ENCODE data around the gene SOST. TPM values are rescaled to one million over a fixed set of nuclear protein-coding genes. Genes with fewer than 3 reads are reported as not detected.

SOST gene
- total RNA-seq, 1 donor from 2014 or later: not detected

DNA sequence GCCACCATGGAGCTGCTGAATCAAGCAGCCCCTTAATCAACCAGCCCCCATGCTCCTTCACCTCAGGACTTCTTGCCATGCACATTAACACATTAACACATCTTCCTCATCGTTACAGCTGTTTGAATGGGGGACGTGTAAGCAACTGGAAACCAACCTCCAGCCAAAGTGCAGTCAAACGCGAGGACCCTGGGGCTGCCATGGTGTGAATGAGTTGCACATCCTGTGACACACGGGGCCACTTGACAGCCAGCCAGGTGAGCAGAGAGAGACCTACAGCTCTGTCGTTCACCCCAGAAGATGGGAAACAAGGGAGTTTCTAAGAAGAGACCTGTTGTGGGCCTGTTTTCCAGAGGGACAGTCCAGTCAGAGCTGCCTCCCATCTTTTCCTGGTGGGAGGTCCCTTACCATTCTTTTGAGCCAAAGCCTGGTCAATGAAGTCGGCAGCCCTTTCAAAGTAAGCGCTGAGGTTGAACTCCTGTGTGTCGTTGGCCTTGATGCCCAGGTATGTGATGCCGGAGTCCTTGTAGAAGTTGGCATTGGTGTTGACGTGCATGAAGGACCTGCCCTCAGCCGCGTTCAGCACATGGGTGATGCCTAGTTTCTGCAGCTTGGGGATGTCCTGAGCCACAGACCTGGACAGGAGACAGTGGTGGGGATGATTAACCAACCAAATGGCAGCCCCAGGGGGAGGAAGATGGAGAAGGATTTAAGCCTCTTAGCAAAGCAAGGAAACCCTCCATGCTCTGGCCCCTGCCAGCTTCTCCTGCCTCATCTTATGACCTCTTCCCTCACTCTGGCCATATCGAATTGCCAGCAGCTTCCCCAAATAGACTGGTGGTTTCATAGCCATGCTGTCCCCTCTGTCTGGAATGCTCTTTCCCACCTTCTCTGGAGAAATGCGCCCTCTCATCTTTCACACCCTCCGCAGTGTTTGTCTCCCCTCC, 16.0 kb upstream of the SOST start:
- DNase-seq: no peak

DNA sequence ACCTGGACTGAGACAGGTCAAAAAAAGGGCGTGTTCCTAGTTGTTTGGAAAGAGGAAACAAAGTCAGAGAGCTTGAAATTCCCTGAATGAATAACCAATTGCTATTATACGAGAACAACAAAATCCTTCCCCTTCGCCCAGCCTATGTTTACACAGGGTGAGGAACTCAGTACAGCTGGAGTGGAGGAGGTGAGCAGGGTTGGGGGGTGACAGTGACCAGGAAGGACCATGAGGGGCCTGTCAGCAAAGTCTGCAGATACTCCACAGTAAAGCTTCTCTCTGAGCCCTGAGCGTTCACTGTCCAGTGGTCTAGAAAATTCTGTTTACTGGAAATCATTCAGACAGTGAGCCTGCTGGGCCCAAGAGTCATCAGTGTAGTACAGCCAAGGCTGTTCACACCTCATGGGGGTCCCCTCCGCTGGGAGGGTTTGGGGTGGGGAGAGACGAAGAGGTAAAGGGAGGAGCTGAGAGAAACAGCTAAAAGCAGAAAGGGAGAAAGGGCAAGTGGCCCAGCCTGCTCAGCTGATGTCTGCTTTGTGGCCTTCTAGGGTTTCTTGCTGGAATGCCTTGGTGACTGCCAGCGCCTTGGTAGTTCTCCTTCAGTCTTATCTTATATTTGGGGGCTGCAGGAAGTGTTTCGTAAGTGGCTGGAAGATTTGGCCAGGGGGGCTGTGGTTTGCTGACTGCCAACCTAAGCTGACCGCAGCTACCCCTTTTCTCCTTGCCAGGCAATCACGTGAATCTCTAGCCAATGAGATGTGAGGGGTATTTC, 14.5 kb upstream of the SOST start:
- DNase-seq: no peak

DNA sequence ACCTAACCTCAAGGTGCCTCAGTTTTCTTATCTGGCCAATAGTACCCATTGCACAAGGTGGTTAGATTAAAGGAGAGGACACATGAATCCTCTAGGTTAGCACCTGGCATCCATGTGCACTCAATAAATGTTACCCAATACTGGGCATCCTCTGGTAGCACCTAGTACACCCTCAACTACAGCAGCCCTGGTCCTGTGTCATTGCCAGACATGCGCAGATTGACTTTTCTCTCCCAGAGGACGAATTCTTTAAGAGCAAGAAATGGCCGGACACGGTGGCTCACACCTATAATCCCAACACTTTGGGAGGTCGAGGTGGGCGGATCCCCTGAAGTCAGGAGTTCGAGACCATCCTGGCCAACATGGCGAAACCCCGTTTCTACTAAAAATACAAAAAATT, 12.9 kb upstream of the SOST start:
- no peak for DNase-seq

DNA sequence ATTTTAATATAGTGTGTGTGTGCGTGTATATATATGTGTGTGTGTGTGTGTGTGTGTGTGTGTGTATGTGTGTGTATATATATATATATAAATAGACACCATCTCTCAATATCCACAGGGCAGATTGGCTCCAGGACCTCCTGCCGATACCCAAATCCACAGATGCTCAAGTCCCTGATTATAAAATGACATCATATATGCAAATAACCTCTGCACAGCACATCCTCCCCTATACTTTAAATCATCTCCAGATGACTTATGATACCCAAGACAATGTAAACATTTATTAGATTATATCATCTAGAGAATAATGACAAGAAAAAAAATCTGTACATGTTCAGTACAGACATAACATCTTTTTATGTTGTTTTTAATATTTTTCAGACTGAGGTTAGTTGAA, 12.4 kb upstream of the SOST start:
- DNase-seq: no peak

DNA sequence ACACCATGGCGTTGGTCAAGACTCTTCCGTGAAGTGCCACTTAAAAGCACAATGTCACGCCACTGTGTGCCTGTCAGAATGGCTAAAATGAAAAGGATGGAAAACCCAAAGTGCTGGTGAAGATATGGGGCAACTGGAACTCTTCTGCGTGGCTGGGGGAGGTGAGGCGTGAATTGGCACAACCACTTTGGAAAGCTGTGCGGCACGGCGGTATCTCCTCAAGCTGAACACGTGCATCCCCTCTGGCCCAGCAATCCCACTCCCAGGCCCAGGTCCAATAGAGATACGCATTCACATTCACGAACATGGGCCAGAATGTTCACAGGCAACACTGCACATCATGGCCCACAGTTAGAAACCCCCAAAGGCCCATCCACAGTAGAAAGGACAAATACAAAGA, 11.3 kb upstream of the SOST start:
- DNase-seq: no peak

DNA sequence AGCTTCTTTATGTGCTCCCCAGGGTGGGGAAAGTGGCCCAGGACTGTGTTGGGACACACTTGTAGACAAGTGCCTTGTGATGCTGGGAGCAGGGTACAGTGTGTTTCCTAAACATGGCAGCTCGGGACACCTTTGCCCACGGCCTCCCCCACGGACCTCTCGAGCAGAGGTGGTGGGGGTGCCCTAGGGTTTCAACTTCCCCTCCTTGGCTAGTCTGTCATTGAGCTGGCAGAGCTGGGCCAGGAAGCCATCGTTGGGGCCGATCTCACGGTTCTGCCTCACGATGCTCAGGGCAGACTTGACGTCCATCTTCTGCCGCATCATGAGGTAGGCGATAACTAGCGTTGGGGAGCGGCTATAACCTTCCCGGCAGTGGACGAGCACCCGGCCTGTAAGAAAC, 10.8 kb upstream of the SOST start:
- DNase-seq: no peak

DNA sequence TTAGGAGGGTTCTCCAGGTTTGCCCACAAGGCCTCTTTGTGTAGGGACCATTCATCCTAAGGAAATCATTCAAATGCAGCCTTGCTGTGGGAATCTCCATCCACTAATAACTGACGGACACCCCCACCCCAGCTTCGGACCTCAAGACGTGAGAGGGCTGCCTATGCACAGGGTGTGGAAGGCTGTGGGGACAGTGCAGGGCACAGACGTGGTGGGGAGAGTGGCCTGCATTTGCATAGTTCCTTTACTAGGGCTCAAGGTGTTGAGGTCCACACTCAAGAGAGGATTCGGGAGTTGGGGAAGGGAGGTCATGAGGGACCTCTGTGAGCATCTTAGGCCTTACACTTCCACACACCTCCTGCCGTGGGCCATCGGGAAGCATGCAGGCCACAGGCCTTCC, 10.4 kb upstream of the SOST start:
- no peak for DNase-seq

DNA sequence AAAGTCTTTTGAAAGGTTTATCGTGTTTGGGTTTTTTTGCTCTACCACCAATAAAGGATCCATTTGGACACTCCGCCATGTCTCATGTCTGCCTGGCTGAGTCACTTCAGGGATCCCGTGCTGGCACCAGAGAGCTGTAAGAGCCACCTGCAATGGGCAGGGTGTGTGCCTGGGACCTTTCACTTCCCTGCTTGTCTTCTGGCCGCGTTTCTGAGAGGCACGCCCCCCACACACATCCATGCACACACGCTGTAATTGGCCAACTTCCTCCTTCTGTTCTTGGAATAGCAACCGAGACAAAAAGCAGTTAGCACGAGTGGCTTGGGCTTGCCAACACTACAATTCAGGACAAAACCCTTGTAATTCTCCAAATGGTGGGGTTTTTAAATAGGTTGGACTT, 9.8 kb upstream of the SOST start:
- DNase-seq: peak; percentile 66

DNA sequence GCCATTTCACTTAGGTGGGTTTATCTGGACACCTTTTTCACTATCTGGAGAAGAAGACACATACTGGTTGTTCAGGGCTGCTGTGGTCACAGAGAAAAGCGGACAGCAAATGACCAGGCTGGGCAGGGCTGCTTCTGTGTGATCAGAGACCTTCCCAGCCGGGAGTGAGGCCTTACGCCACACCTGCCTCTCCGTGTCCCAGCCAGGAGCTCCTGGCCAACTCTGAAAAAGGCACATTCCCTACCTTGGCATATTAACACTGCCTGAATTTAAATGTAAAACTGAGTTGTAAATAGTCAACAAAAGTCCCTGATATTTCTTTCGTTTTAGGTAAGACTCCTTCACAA, 9.1 kb upstream of the SOST start:
- no peak for DNase-seq

DNA sequence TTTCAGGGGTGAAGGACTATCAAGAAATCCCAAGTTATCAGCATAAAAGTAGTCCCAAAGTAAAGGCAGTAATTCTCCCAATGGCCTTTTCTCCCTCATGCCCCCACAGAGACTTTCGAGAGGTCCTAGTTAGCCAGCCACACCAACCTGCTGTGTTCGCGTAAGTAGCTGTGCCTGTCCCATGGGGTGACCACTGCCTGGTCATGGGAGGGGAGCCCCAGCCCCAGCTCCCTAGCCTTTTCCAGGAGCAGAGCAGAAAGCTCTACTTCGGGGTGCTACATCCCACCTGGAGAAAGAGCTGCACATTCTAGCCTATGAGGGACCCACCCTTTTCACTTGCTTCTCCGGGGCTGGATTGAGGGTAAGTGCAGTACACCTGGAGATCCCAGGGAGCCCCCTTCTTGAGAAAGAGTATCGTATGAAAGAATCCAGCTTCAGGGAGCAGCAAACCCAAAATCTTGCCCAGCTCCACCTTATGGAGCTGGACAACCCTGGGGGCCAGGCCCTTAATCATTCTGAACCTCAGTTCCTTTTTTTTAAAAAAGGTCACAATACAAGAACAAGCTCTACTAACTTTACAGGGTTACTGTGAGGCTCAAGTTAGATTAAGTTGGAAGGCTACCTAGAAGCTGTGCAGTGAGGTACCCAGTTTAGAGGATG, 8.6 kb upstream of the SOST start:
- DNase-seq: no peak

DNA sequence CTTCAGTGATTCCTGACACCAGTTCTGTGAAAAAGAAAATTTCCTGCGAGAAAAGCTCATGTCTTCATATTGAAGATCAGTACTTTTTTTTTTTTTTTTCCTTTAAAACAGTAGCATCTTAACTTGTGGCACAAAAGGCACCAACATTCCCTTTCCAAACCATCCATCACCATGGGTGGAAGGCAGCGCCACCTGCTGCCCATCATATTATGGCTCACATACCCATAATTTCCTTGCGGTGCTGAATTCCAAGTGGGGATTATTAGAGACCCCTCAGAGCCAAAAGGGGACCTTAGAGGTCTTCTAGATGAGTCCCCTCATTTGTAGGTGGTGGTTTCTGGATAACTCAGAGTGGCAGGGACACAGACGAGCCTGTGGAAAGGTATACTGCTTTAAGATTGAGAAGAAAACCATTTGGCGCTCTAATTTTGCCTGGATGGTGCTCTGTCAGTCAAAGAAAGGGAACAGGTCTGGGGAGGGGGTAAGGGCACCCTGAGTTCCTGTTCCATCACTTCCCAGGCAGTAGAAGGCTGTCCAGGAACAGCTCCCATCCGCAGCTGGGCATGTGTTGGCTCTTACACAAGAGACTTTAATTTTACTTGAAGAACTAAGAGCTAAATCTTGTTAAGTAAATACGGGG, 7.9 kb upstream of the SOST start:
- DNase-seq: peak; percentile 76

DNA sequence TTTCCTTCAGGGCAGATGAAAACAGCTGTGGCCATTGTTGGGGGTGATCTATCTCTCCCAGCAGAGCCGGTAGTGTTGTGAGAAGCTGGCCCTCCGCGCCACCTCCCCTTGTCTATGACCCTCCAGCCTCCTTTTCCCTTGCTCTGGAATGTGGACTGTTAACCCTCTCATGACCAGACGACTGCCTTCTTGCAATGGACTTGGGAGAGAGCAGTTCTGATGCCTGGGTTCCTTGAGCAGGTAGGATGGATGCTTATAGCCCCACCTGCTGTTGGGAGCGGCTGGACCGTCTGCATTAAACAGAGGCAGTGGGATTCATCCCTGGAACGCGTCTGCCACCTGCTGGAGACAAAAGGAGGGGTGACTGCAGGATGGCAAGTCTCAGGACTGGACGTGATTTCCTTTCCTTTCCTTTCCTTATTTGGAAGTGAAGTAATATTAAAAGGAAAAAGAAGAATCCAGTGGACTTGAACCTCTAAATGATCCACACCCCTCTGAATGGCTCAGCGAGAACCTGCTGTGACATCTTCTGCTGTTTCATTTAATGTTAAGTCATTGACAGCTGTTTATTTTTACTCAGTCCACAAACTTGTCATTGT, 1.8 kb upstream of the SOST start:
- DNase-seq: peak; percentile 96

DNA sequence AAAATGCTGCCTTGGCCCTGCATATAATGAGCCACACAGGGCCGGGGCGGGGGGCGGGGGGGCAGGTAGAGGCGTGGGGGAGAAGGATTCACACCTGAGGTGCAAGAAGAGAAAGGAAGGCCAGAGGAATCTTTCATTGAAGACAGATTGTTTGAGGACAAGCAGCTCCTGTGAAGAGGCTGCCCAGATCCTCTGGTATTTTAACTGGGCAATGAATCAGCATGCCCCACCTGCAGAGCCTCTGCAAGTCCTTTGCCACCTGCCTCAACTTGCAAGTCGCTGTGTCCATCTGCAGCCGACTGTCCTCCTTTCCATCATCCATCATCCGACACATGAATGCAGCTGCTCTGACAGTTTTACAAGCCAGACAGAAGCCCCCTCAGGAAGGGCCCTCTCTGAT, 1.2 kb upstream of the SOST start:
- no peak for DNase-seq

DNA sequence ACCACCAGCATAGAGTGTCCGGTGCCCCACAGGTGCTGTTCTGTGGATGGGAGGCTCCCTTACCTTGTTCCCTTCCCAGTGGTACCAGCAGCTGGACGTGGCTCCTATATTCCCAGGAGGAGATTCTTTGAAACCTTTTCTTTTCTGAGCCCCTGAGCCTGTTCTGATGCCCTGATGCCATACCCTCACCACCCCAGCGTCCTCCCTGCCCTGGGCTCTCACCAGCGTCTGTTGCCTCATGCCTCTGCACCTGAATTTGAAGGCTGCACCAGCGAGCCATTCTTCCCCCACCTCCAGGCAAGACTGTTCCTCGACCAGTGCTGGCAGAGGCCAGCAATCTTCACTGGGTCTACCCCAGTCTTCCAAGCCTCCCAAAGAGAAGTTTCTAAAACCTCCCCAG, 505 bp downstream of the SOST start:
- no peak for DNase-seq

DNA sequence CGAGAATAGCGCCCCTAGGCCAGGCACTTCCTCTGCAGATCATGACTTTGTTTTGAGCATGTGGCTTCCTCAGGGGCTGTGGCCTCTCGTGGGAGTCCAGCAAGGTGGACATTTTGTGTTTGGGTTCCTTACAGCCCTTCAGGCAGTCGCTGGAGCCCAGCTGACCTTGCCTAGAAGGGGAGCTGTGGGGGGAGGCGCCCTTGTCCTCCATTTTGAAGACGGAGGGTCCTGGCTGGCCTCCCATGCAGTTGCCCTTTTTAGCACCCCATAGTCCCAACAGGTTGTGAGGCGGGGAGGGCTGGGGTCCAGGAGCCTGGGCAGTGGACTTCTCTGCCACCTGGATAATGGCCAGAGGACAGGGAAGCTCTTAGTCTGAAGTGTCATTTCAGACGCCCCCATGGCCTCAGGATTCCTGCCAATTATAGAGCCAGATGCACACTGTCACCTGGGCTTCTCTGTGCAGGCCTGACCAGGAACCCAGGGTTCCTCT, 1.4 kb downstream of the SOST start:
- no peak for DNase-seq

DNA sequence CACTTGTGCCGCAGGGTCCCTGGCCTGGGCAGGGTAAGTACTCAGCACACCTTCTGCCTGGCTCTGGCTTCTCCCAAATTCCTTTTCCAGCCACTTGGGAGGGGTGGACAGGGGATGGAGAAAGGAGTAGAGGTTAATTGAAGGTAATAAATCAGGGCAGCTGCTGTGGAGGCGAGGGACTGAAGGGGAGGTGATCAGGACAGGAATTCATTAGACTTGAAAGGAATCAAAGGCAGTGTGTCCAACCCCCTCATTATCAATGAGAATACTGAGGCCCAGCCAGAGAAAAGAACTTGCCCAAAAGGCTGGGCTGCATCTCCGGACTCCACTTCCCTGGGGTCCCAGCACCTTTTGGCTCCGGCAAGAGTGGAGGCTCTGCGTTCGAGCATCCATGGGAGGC, 2.4 kb downstream of the SOST start:
- no peak for DNase-seq

DNA sequence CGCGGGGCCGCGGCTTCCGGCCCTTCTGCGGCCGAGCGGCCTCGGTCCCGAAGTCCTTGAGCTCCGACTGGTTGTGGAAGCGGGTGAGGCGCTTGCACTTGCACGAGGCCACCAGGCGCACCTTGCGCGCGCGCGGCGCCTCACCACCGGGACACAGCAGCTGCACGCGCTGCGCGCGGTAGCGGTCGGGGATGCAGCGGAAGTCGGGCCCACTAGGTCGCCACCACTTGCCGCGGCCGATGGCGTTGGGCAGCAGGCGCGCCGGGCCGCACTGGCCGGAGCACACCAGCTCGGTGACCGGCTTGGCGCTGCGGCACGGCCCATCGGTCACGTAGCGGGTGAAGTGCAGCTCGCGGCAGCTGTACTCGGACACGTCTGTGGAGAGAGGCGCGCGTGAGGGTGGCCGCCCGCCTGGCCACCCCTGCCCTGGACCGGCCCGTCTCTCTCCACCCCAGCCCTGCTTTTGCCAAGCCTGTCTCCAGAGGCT, 3.2 kb downstream of the SOST start:
- DNase-seq: peak; percentile 50

DNA sequence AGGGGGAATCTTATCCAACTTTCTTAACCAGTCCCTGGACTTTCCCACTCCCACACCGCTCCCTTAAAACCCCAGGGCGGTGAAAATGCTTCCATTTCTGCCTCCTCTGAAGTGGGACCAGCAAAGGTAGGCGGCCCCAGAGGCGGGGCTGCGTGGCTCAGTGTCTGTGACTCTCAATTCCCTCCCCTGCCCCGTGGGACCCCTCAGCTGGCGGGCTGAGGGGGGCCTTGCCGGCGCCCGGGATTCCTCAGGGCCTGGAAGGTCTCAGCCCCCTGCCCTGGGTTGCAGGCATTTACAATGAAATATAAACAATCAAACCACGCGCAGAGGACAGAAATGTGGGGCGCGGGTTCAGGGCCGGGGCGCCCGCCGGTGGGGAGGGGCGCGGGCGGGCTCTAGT, 3.6 kb downstream of the SOST start:
- no peak for DNase-seq

DNA sequence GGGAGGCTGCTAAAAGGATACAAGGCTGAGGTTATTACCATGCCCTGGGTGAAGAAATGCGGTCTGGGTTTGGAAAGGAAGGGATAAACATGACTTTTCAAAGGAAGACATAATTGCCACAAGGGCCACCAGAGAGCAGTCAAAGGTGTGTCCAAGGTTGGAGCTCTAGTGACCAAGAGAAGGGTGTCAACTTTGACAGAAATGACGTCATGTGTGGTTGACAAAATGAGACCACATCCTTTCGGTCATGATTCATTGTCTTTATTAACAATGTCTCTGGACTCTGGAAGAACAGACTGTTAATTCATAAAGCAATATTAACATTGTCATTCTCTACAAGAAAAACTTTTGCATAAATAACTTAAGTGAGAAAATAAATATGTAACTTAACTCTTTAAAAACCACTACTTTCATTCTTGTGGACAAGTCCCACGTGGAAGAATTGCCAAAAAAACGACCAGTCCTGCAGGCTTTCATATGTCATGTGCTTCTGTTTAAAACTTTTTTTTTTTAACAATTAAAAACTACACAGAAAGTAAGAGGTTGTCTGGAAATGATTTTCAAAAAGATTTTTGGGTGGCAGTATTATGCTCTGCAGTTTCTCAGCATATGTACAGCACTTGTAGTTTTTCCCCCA, 5.0 kb downstream of the SOST start:
- DNase-seq: no peak

DNA sequence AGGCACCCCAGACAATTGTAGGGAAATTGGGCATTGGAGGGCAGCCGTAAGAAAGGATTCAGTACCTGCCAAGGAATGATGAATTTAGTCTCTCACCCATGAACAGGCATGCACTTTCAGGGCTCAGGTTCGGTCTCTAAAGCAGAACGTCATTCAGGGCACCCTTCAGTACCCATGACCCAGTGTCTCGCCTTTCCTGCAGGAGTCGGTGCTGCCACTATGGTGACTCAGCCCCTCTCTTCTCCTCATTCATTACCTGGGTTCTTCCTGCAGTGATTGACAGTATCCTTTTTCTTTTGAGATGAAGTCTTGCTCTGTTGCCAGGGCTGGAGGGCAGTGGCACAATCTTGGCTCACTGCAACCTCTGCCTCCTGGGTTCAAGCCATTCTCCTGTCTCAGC, 8.4 kb downstream of the SOST start:
- no peak for DNase-seq

DNA sequence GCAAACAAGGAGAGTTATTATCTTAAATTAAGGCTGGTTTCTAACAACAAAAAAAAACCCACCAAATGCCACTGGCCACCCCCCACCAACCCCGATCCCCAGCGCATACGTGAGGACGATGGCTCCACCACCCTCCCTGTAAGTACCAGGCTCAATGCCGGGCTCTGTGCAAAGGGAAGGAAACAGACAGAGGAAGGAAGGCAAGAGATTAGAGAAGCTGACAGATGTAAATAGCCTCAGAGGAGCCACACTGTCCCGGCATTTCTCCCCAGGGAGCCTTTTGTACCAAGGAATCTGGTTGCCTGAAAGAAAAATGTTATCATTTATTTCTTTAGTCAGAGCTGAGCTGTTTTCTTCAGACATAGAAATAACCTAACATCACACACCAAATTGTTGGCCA, 13.1 kb downstream of the SOST start:
- DNase-seq: no peak

DNA sequence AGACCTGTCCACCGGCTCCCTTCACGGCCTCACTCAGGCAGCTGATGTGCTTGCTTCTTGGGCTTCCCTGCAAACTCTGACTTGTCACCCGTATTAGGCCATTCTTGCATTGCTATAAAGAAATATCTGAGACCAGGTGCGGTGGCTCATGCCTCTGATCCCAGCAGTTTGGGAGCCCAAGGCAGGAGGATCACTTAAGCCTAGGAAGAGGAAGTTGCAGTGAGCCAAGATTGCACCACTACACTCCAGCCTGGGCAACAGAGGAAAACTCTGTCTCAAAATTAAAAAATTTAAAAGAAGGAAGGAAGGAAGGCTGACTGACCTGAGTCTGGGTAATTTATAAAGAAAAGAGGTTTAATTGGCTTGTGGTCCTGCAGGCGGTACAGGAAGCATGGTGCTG, 17.0 kb downstream of the SOST start:
- no peak for DNase-seq
